ACHN (cell line): ENCODE data around the gene NREP.

ENCODE experiments used
- DNase-seq: peaks from one replicate; pipeline ENCODE4 v3.0.0-alpha.2; 2015
- in situ Hi-C: cut with HindIII; loops from 2 replicates; pipeline ENCODE4 v1.10.0; 2017; ENCODE audit warnings: low sequenced_read_pairs, low pct_ligation_motif_present, low pct_unique_long_range_greater_than_20kb

Gene NREP

DNA sequence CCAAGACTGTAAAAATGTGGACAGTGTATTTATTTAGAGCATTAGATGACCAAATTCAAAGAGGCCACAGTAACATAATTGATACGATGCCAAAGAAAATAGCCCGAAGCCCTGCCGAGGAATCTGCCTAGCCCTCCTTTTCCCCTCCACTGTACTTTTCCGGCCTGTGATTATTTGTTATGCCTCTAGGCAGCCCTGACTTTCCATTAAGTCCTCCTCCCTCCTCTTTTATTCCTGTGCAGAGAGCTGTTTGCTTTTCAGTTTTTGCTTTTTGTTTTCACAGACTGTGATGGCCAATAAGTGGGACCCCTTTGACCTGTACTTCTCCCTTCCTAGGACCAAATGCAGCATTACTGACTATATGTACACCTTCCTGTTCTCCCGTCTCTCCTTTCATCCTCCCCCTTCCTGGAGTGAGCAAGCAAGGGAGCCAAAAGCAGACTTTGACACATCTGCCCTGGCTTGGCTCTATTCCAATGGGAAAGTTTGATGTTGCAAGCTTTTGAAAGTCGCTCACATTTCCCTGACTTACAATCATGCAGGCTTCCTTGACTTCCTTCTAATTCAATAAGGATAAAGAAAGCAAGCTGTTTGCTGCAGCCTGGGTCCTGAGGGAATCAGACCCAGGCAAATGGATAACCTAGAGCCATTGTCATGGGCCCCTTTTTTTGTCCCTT, 76.1 kb downstream of the NREP start:
- DNase-seq = no peak
- in situ Hi-C loops = no loop called here

DNA sequence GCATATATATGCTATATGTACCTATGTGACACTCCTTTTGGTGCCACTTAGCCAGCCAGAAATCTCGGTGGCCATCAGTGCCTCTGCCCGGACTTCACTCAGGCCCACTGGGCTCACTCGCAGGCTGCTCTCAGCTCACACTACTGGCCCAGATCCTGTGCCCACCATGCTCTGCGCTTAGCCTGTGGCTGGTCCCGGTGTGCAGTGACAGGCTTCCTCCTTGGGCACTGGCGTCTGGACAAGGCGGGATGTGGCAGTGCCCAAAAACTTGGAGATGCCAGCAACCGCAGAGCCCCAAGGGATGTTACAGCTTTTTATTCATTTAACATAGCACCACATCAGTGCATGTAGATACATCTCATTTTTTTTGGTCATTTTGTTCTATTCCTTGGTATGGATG, 77.4 kb downstream of the NREP start:
- in situ Hi-C loops = no loop called here

More for the DNA sequence above, 77.4 kb downstream of the NREP start:
- no peak for DNase-seq
